SK-N-SH (cell line): ENCODE measurements around the gene OSBP2.

ENCODE experiments used
- ELF1 ChIP-seq: IDR thresholded peaks from 2 replicates; pipeline ENCODE4 v1.4.0; 2012
- EP300 ChIP-seq, 2 experiments: IDR thresholded peaks; 2 replicates each; pipeline versions ENCODE4 v1.4.0 to v1.6.1; 2012; ENCODE audit warnings: borderline replicate concordance in 1 of 2, low read depth in 1 of 2, low read length in 1 of 2
- EZH2phosphoT487 ChIP-seq: fragments of 200-600 bp; sonication (generic); IDR thresholded peaks from 2 replicates; pipeline ENCODE4 v1.6.1; 2017; ENCODE audit warnings: low read depth, mixed run types, mild to moderate bottlenecking, antibody characterized with exemption, moderate library complexity, borderline replicate concordance
- GATA2 ChIP-seq: sonication (generic); formaldehyde crosslinking; IDR thresholded peaks from 2 replicates; pipeline ENCODE4 v1.5.0; 2020; ENCODE audit warnings: mild to moderate bottlenecking, missing genetic modification reagents
- JUND ChIP-seq: IDR thresholded peaks from 2 replicates; pipeline ENCODE4 v1.4.0; 2012
- MXI1 ChIP-seq: IDR thresholded peaks from 2 replicates; pipeline ENCODE4 v1.6.1; 2012; ENCODE audit warnings: mild to moderate bottlenecking, low read depth, low read length, improper control_type of control experiment
- NFIC ChIP-seq: IDR thresholded peaks from 2 replicates; pipeline ENCODE4 v1.4.0; 2012; ENCODE audit warnings: borderline replicate concordance
- RAD21 ChIP-seq: IDR thresholded peaks from 2 replicates; pipeline ENCODE4 v1.6.1; 2012; ENCODE audit warnings: mild to moderate bottlenecking, low read length
- RFX5 ChIP-seq: IDR thresholded peaks from 2 replicates; pipeline ENCODE4 v1.6.1; 2012; ENCODE audit warnings: mild to moderate bottlenecking, improper control_type of control experiment, low read length
- SIN3A ChIP-seq: IDR thresholded peaks from 2 replicates; pipeline ENCODE4 v1.6.1; 2012; ENCODE audit warnings: low read depth, mild to moderate bottlenecking, low read length, moderate library complexity, borderline replicate concordance
- SMC3 ChIP-seq: IDR thresholded peaks from 2 replicates; pipeline ENCODE4 v1.6.1; 2012; ENCODE audit warnings: low read depth, low read length, improper control_type of control experiment
- TCF12 ChIP-seq: IDR thresholded peaks from 2 replicates; pipeline ENCODE4 v1.4.0; 2012
- TF ChIP-seq, protein P1 (sequence below): fragments of 200-600 bp; sonication (generic); IDR thresholded peaks from 2 replicates; pipeline ENCODE4 v1.6.1; 2017; ENCODE audit warnings: antibody characterized with exemption, mild to moderate bottlenecking, moderate library complexity
- TF ChIP-seq, protein P2 (sequence below): IDR thresholded peaks from 2 replicates; pipeline ENCODE4 v1.4.0; 2012; ENCODE audit warnings: low read depth, borderline replicate concordance

DNA sequence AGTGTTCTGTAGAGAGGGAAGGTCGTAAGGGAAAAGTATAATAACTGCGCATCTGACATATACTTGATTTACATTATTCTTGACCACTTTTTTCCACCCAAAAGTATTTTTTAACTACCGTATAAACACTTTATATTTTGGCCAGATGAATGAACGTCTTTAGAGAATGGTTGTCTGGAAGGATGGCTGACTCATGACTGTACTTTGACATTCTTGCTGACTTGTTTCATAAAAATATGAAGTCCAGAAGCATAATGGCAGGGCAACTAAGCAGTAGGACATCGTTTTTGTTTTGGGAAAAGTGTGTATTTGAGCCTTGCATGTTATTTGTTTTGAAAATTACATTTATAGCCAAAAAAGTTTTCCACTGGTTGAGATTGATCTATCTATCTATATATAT lies 110.0 kb downstream of the OSBP2 start:
- TF ChIP-seq, protein P1, sequence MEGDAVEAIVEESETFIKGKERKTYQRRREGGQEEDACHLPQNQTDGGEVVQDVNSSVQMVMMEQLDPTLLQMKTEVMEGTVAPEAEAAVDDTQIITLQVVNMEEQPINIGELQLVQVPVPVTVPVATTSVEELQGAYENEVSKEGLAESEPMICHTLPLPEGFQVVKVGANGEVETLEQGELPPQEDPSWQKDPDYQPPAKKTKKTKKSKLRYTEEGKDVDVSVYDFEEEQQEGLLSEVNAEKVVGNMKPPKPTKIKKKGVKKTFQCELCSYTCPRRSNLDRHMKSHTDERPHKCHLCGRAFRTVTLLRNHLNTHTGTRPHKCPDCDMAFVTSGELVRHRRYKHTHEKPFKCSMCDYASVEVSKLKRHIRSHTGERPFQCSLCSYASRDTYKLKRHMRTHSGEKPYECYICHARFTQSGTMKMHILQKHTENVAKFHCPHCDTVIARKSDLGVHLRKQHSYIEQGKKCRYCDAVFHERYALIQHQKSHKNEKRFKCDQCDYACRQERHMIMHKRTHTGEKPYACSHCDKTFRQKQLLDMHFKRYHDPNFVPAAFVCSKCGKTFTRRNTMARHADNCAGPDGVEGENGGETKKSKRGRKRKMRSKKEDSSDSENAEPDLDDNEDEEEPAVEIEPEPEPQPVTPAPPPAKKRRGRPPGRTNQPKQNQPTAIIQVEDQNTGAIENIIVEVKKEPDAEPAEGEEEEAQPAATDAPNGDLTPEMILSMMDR, result no peak
- TF ChIP-seq EP300 (IDR thresholded peaks at IDR 0.05; ENCODE audit: borderline replicate concordance in 1 of 2, low read depth in 1 of 2, low read length in 1 of 2) (no peak), SIN3A (no peak), SMC3 (no peak), NFIC (no peak), MXI1 (no peak), RFX5 (no peak), EZH2phosphoT487 (no peak), GATA2 (CRISPR knock-in tag) (no peak), JUND (no peak), ELF1 (no peak), TCF12 (no peak), RAD21 (no peak)
- TF ChIP-seq, protein P2, sequence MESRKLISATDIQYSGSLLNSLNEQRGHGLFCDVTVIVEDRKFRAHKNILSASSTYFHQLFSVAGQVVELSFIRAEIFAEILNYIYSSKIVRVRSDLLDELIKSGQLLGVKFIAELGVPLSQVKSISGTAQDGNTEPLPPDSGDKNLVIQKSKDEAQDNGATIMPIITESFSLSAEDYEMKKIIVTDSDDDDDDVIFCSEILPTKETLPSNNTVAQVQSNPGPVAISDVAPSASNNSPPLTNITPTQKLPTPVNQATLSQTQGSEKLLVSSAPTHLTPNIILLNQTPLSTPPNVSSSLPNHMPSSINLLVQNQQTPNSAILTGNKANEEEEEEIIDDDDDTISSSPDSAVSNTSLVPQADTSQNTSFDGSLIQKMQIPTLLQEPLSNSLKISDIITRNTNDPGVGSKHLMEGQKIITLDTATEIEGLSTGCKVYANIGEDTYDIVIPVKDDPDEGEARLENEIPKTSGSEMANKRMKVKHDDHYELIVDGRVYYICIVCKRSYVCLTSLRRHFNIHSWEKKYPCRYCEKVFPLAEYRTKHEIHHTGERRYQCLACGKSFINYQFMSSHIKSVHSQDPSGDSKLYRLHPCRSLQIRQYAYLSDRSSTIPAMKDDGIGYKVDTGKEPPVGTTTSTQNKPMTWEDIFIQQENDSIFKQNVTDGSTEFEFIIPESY, result no peak
